HepG2 (cell line): ENCODE measurements around the gene STK32C. TPM values are rescaled to one million over a fixed set of nuclear protein-coding genes. Genes with fewer than 3 reads are reported as not detected.

Source experiments
- BCL6 ChIP-seq: IDR thresholded peaks from 2 replicates; pipeline ENCODE4 v1.6.1; 2016; ENCODE audit warnings: missing genetic modification reagents, missing compliant biosample characterization
- BCLAF1 ChIP-seq: fragments of 450-650 bp; IDR thresholded peaks from 2 replicates; pipeline ENCODE4 v1.6.1; 2017; ENCODE audit warnings: mild to moderate bottlenecking
- CEBPB ChIP-seq: IDR thresholded peaks from 2 replicates; pipeline ENCODE4 v1.6.1; 2011; ENCODE audit warnings: low read depth, low read length, improper control_type of control experiment, borderline replicate concordance
- CREBL2 ChIP-seq: sonication (generic); formaldehyde crosslinking; IDR thresholded peaks from 2 replicates; pipeline ENCODE4 v1.8.1; 2023; ENCODE audit warnings: missing genetic modification reagents, mild to moderate bottlenecking, borderline replicate concordance
- DPF2 ChIP-seq: sonication (generic); formaldehyde crosslinking; IDR thresholded peaks from 2 replicates; pipeline ENCODE4 v1.4.0; 2020; ENCODE audit warnings: mild to moderate bottlenecking, low read depth, missing genetic modification reagents, borderline replicate concordance
- HMG20A ChIP-seq: IDR thresholded peaks from 2 replicates; pipeline ENCODE4 v1.6.1; 2016; ENCODE audit warnings: borderline replicate concordance
- HNF4A ChIP-seq: sonication (generic); formaldehyde crosslinking; IDR thresholded peaks from 2 replicates; pipeline ENCODE4 v1.4.0; 2020; ENCODE audit warnings: missing genetic modification reagents
- MXD3 ChIP-seq: IDR thresholded peaks from 2 replicates; pipeline ENCODE4 v1.6.1; 2016; ENCODE audit warnings: mild to moderate bottlenecking, missing biosample characterization, missing genetic modification reagents
- NFIC ChIP-seq: IDR thresholded peaks from 2 replicates; pipeline ENCODE4 v1.6.1; 2012; ENCODE audit warnings: mild to moderate bottlenecking, low read length, inconsistent platforms
- REPIN1 ChIP-seq: sonication (generic); formaldehyde crosslinking; IDR thresholded peaks from 2 replicates; pipeline ENCODE4 v1.8.0; 2022; ENCODE audit warnings: missing genetic modification reagents, low read depth, mild to moderate bottlenecking, borderline replicate concordance
- REST ChIP-seq, 2 experiments: IDR thresholded peaks; 2 replicates each; pipeline ENCODE4 v1.6.1; 2011 to 2012; ENCODE audit warnings: low read length in 2 of 2, borderline replicate concordance in 1 of 2, low read depth in 1 of 2, mild to moderate bottlenecking in 1 of 2, moderate library complexity in 1 of 2
- SAP130 ChIP-seq: IDR thresholded peaks from 2 replicates; pipeline ENCODE4 v1.6.1; 2016; ENCODE audit warnings: low read depth
- STAT6 ChIP-seq: sonication (generic); formaldehyde crosslinking; IDR thresholded peaks from 2 replicates; pipeline ENCODE4 v1.4.0; 2020; ENCODE audit warnings: missing genetic modification reagents, mild to moderate bottlenecking, borderline replicate concordance
- TBX2 ChIP-seq: sonication (generic); formaldehyde crosslinking; IDR thresholded peaks from 2 replicates; pipeline ENCODE4 v1.5.0; 2020; ENCODE audit warnings: missing genetic modification reagents, mild to moderate bottlenecking, borderline replicate concordance
- ZNF230 ChIP-seq: sonication (generic); formaldehyde crosslinking; IDR thresholded peaks from 2 replicates; pipeline ENCODE4 v1.4.0; 2020; ENCODE audit warnings: mild to moderate bottlenecking, missing genetic modification reagents
- ZNF3 ChIP-seq: IDR thresholded peaks from 2 replicates; pipeline ENCODE4 v1.7.0; 2017; ENCODE audit warnings: inconsistent platforms
- ZNF354B ChIP-seq: sonication (generic); formaldehyde crosslinking; IDR thresholded peaks from 2 replicates; pipeline ENCODE4 v1.8.0; 2022; ENCODE audit warnings: mild to moderate bottlenecking, missing genetic modification reagents
- ZNF432 ChIP-seq: sonication (generic); formaldehyde crosslinking; IDR thresholded peaks from 2 replicates; pipeline ENCODE4 v1.5.0; 2020; ENCODE audit warnings: missing genetic modification reagents, mild to moderate bottlenecking, borderline replicate concordance
- ZNF547 ChIP-seq: sonication (generic); formaldehyde crosslinking; IDR thresholded peaks from 2 replicates; pipeline ENCODE4 v1.5.1; 2020; ENCODE audit warnings: mild to moderate bottlenecking, missing genetic modification reagents
- ZNF644 ChIP-seq: IDR thresholded peaks from 2 replicates; pipeline ENCODE4 v1.6.1; 2016; ENCODE audit warnings: low read depth
- ZNF768 ChIP-seq: sonication (generic); formaldehyde crosslinking; IDR thresholded peaks from 2 replicates; pipeline ENCODE4 v1.4.0; 2020; ENCODE audit warnings: missing genetic modification reagents
- ZNF891 ChIP-seq: sonication (generic); formaldehyde crosslinking; IDR thresholded peaks from 2 replicates; pipeline ENCODE4 v1.5.0; 2020; ENCODE audit warnings: mild to moderate bottlenecking, missing genetic modification reagents
- polyA plus RNA-seq, 8 experiments: library from polyadenylated mRNA; depleted of rRNA in 3 of 8; stranded (reverse) in 7 of 8; unstranded in 1 of 8; fragments of >200 nt; fragmentation: Illumina TruSeq in 4 of 8; extraction: Trizol in 4 of 8; gene quantifications; 2 replicates each; pipeline versions ENCODE4 v1.2.1 to v1.2.3, GENCODE V29; 2011 to 2016; ENCODE audit warnings: low read depth in 4 of 8, missing spikeins in 1 of 8, mixed read lengths in 1 of 8; ENCODE audit not compliant: insufficient read depth in 1 of 8
- total RNA-seq, 5 experiments: library from RNA; depleted of rRNA; stranded (reverse); fragments of >200 nt; fragmentation: Illumina TruSeq; extraction: Trizol; gene quantifications; 2 replicates each; pipeline ENCODE4 v1.2.3, GENCODE V29; 2016; ENCODE audit warnings: low read depth in 1 of 5

STK32C gene
- total and polyA plus RNA-seq, 2 of the 13 experiments (the other 11 are each of a cell fraction or from before 2014, with no cell fraction given) = 10.9 to 19.4 TPM

- TF ChIP-seq ZNF768 (CRISPR knock-in tag) (no peak), TBX2 (CRISPR knock-in tag) (peak; percentile 45; the same call in 1 of the 2 replicates), ZNF354B (CRISPR knock-in tag) (no peak), ZNF3 (no peak), HNF4A (CRISPR knock-in tag) (peak; percentile 95), REST (IDR thresholded peaks at IDR 0.05; ENCODE audit: borderline replicate concordance in 1 of 2, low read depth in 1 of 2, low read length in 2 of 2) (peak in 1 of 2 experiments; percentile 60; a peak in 3 of 4 replicates), NFIC (peak; percentile 88; the same call in 1 of the 2 replicates), DPF2 (CRISPR knock-in tag) (peak; percentile 37; the same call in 1 of the 2 replicates), ZNF547 (CRISPR knock-in tag) (no peak), ZNF644 (peak; percentile 48; the same call in 1 of the 2 replicates), REPIN1 (peak; percentile 84; the same call in 1 of the 2 replicates), MXD3 (CRISPR knock-in tag) (no peak), SAP130 (CRISPR knock-in tag) (peak; percentile 65), ZNF432 (no peak), STAT6 (CRISPR knock-in tag) (no peak), CREBL2 (CRISPR knock-in tag) (no peak), BCL6 (CRISPR knock-in tag) (peak; percentile 34; the same call in 1 of the 2 replicates), ZNF230 (CRISPR knock-in tag) (no peak), HMG20A (CRISPR knock-in tag) (peak; percentile 61; the same call in 1 of the 2 replicates), BCLAF1 (no peak), ZNF891 (CRISPR knock-in tag) (no peak), CEBPB (peak; percentile 86; the same call in 1 of the 2 replicates)
Observed at GRCh38 chr10:132183046-132183445, 124.7 kb downstream of the STK32C start (continued).
